BE2C (cell line): Measurements from ENCODE around the gene HS1BP3.

Source experiments
- DNase-seq: peaks from one replicate; pipeline ENCODE4 v3.0.0-alpha.2; 2020
- H3K27me3 ChIP-seq: fragments of 250-450 bp; sonication (Bioruptor Pico); 2 replicates; pipeline ENCODE4 v1.5.1; 2020; ENCODE audit warnings: mild to moderate bottlenecking
- H3K36me3 ChIP-seq: fragments of 250-450 bp; sonication (Bioruptor Pico); 2 replicates; pipeline ENCODE4 v1.5.1; 2020; ENCODE audit warnings: mild to moderate bottlenecking
- H3K4me1 ChIP-seq: fragments of 250-450 bp; sonication (Bioruptor Pico); 2 replicates; pipeline ENCODE4 v1.5.1; 2020
- H3K4me3 ChIP-seq: 2 replicates; pipeline ENCODE4 v1.5.1; 2011; ENCODE audit warnings: low read depth, low read length
- H3K9me3 ChIP-seq: fragments of 250-450 bp; sonication (Bioruptor Pico); 2 replicates; pipeline ENCODE4 v1.5.1; 2020
- TF ChIP-seq, protein P1 (sequence below): IDR thresholded peaks from 2 replicates; pipeline ENCODE4 v1.5.1; 2012; ENCODE audit warnings: mild to moderate bottlenecking, low read depth, low read length

Gene HS1BP3

GRCh38 chr2:20692081-20692480, 41.2 kb upstream of the HS1BP3 start:
- no peak overlapping the region for H3K4me3 ChIP-seq
- no peak for DNase-seq
- TF ChIP-seq, protein P1, sequence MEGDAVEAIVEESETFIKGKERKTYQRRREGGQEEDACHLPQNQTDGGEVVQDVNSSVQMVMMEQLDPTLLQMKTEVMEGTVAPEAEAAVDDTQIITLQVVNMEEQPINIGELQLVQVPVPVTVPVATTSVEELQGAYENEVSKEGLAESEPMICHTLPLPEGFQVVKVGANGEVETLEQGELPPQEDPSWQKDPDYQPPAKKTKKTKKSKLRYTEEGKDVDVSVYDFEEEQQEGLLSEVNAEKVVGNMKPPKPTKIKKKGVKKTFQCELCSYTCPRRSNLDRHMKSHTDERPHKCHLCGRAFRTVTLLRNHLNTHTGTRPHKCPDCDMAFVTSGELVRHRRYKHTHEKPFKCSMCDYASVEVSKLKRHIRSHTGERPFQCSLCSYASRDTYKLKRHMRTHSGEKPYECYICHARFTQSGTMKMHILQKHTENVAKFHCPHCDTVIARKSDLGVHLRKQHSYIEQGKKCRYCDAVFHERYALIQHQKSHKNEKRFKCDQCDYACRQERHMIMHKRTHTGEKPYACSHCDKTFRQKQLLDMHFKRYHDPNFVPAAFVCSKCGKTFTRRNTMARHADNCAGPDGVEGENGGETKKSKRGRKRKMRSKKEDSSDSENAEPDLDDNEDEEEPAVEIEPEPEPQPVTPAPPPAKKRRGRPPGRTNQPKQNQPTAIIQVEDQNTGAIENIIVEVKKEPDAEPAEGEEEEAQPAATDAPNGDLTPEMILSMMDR: no peak
- H3K4me1 ChIP-seq: no peaks in the 10 kb centered on the region
- peaks cover 5% of the 10 kb centered on the region for H3K36me3 ChIP-seq
- H3K27me3 ChIP-seq: no peaks in the 10 kb centered on the region
- H3K9me3 ChIP-seq: no peaks in the 10 kb centered on the region; the same call in 1 of the 2 replicates

GRCh38 chr2:20691076-20691734, 40.3 kb upstream of the HS1BP3 start:
- H3K4me3 ChIP-seq: no peak overlapping the region
- TF ChIP-seq, protein P1: no peak
- H3K27me3 ChIP-seq: no peaks in the 10 kb centered on the region
- no peaks in the 10 kb centered on the region for H3K4me1 ChIP-seq
- no peaks in the 10 kb centered on the region; the same call in 1 of the 2 replicates for H3K9me3 ChIP-seq
- H3K36me3 ChIP-seq: peaks cover 5% of the 10 kb centered on the region
- DNase-seq: no peak

- no peak overlapping the region for H3K4me3 ChIP-seq
- H3K9me3 ChIP-seq: no peaks in the 10 kb centered on the region; the same call in 1 of the 2 replicates
- no peaks in the 10 kb centered on the region for H3K27me3 ChIP-seq
- peaks cover 5% of the 10 kb centered on the region for H3K36me3 ChIP-seq
- no peaks in the 10 kb centered on the region for H3K4me1 ChIP-seq
- DNase-seq: no peak
- TF ChIP-seq, protein P1: no peak
These were observed 38.7 kb upstream of the HS1BP3 start for GRCh38 chr2:20689428-20690264.

- Histone ChIP-seq H3K36me3 (peaks cover 5% of the 10 kb centered on the region), H3K4me3 (no peak overlapping the region), H3K9me3 (no peaks in the 10 kb centered on the region; the same call in 1 of the 2 replicates), H3K27me3 (no peaks in the 10 kb centered on the region), H3K4me1 (no peaks in the 10 kb centered on the region)
- DNase-seq: no peak
- TF ChIP-seq, protein P1: no peak
These were observed 36.4 kb upstream of the HS1BP3 start for GRCh38 chr2:20687260-20687832.

GRCh38 chr2:20684581-20685063, 33.7 kb upstream of the HS1BP3 start:
- H3K27me3 ChIP-seq: no peaks in the 10 kb centered on the region
- peaks cover 8% of the 10 kb centered on the region for H3K36me3 ChIP-seq
- DNase-seq: no peak
- no peaks in the 10 kb centered on the region for H3K4me1 ChIP-seq
- H3K9me3 ChIP-seq: no peaks in the 10 kb centered on the region; the same call in 1 of the 2 replicates
- no peak overlapping the region for H3K4me3 ChIP-seq
- TF ChIP-seq, protein P1: no peak
